GM23248 (cell line): Measurements from ENCODE around the gene VWA8. TPM values are rescaled to one million over a fixed set of nuclear protein-coding genes. Genes with fewer than 3 reads are reported as not detected.

Experiments
- DNase-seq: peaks from one replicate; pipeline ENCODE4 v3.0.0-alpha.2; 2015
- H2AFZ ChIP-seq: fragments of 200-600 bp; sonication (generic); 2 replicates; pipeline ENCODE4 v1.6.1; 2016; ENCODE audit warnings: antibody characterized with exemption
- H3F3A ChIP-seq: fragments of 200-600 bp; sonication (generic); 2 replicates; pipeline ENCODE4 v1.6.1; 2016; ENCODE audit warnings: mild to moderate bottlenecking, antibody characterized with exemption, mixed run types; ENCODE audit not compliant: insufficient read depth
- H3K27ac ChIP-seq: fragments of 200-600 bp; sonication (generic); 2 replicates; pipeline ENCODE4 v1.5.1; 2016; ENCODE audit warnings: mild to moderate bottlenecking
- H3K27me3 ChIP-seq: fragments of 200-600 bp; sonication (generic); replicated peaks from 2 replicates; pipeline ENCODE4 v1.6.1; 2016; ENCODE audit warnings: mild to moderate bottlenecking; ENCODE audit not compliant: insufficient read depth
- H3K36me3 ChIP-seq: fragments of 200-600 bp; sonication (generic); 2 replicates; pipeline ENCODE4 v1.6.1; 2016; ENCODE audit warnings: low read depth, mild to moderate bottlenecking
- H3K4me1 ChIP-seq: fragments of 200-600 bp; sonication (generic); 2 replicates; pipeline ENCODE4 v1.6.1; 2016; ENCODE audit warnings: mild to moderate bottlenecking; ENCODE audit not compliant: insufficient read depth
- H3K4me2 ChIP-seq: fragments of 200-600 bp; sonication (generic); one replicate; pipeline ENCODE4 v1.6.1; 2016; ENCODE audit warnings: mild to moderate bottlenecking; ENCODE audit not compliant: unreplicated experiment
- H3K4me3 ChIP-seq: fragments of 200-600 bp; sonication (generic); 2 replicates; pipeline ENCODE4 v1.5.1; 2016; ENCODE audit warnings: mild to moderate bottlenecking
- H3K79me2 ChIP-seq: fragments of 200-600 bp; sonication (generic); 2 replicates; pipeline ENCODE4 v1.6.1; 2016; ENCODE audit warnings: mild to moderate bottlenecking; ENCODE audit not compliant: insufficient read depth
- H3K9ac ChIP-seq: fragments of 200-600 bp; sonication (generic); 2 replicates; pipeline ENCODE4 v1.6.1; 2016; ENCODE audit warnings: mild to moderate bottlenecking
- H3K9me2 ChIP-seq: fragments of 200-600 bp; sonication (generic); 2 replicates; pipeline ENCODE4 v1.6.1; 2016; ENCODE audit warnings: mixed run types, mild to moderate bottlenecking, moderate library complexity; ENCODE audit not compliant: insufficient read depth
- H3K9me3 ChIP-seq: fragments of 200-600 bp; sonication (generic); one replicate; pipeline ENCODE4 v1.6.1; 2017; ENCODE audit warnings: low read depth
- H4K20me1 ChIP-seq: fragments of 200-600 bp; sonication (generic); 2 replicates; pipeline ENCODE4 v1.6.0; 2016; ENCODE audit not compliant: insufficient read depth
- EZH2 ChIP-seq: fragments of 200-600 bp; sonication (generic); IDR thresholded peaks from 2 replicates; pipeline ENCODE4 v1.6.1; 2018; ENCODE audit warnings: antibody characterized with exemption, mild to moderate bottlenecking; ENCODE audit not compliant: insufficient read depth, poor library complexity, severe bottlenecking
- EZH2phosphoT487 ChIP-seq: fragments of 200-600 bp; sonication (generic); IDR thresholded peaks from 2 replicates; pipeline ENCODE4 v1.6.1; 2018; ENCODE audit warnings: antibody characterized with exemption, moderate library complexity, mild to moderate bottlenecking, low read depth; ENCODE audit not compliant: insufficient read depth
- WGBS, 2 experiments: methylation state at CpG; one replicate each; pipeline ENCODE4 v1.1.6; 2015 to 2017; ENCODE audit warnings: low lambda C conversion rate in 2 of 2, low coverage in 1 of 2; ENCODE audit errors: missing lambda C conversion rate in 2 of 2; 5-methylcytosine and 5-hydroxymethylcytosine counted together
- in situ Hi-C: fragments of 300-500 bp; cut with MboI; formaldehyde crosslinking; loops from 2 replicates; pipeline ENCODE4 v1.15.0; 2020
- polyA plus RNA-seq: library from polyadenylated mRNA; unstranded; fragments of >200 nt; fragmentation: Nextera tagmentation; extraction: Ambion mirVana; gene quantifications from 2 replicates; pipeline ENCODE4 v1.2.1, GENCODE V29; 2016
- total RNA-seq: library from RNA; depleted of rRNA; stranded (reverse); fragments of >200 nt; shearing (Covaris generic); gene quantifications from 2 replicates; pipeline ENCODE4 v1.2.3, GENCODE V29; 2014

Gene VWA8
- total and polyA plus RNA-seq, 2 experiments from 2014 or later = 3.9 to 10.1 TPM

DNA sequence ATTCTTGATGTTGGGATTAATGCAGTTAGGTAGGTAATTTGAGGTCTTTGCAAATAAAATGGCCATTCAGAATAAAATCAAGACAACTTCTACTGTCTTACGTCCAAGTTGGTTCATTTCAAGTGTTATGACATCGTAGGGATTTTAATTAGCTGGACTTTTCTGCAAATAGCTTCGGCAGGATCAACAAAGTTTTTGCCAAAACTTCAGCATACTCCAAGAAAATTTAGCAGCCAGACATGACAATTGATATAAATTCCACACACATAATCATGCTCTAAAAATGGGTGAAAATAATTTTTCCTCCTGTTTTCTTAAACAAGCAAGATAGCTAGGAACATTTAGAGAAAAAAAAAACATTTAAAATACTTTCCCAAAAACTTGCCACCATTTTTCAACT, 344.8 kb downstream of the VWA8 start:
- Histone ChIP-seq H3F3A (peaks cover 47% of the 10 kb centered on the region), H3K4me1 (peaks cover 46% of the 10 kb centered on the region), H3K4me2 (no peak overlapping the region), H2AFZ (no peak overlapping the region), H3K9me2 (no peaks in the 10 kb centered on the region), H3K9me3 (no peaks in the 10 kb centered on the region), H3K9ac (no peak overlapping the region), H3K4me3 (no peak overlapping the region), H3K27me3 (no peaks in the 10 kb centered on the region), H4K20me1 (no peaks in the 10 kb centered on the region), H3K27ac (no peak overlapping the region), H3K79me2 (no peaks in the 10 kb centered on the region), H3K36me3 (no peaks in the 10 kb centered on the region)
- DNase-seq = no peak
- 44 to 52% methylated on average over 3 of the region's 3 CpGs for WGBS, 2 experiments
- TF ChIP-seq EZH2phosphoT487 (no peak), EZH2 (no peak)
- in situ Hi-C loops = no loop called here

DNA sequence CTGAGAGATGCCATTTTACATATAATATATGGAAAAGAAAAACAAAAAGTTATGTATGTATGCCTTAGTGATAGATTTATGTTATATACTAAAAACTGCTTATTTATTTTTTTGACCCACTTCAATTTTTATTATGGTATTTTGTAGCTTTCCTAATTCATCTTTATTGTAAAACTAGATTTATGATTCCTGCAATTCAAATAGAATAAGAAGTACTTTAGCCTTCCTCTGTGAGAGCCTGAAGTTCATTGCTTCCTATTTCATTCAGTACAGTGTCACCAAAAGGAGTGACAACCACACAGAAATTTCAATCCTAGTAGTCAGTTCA, 345.4 kb downstream of the VWA8 start:
- no peak for DNase-seq
- in situ Hi-C loops = no loop called here
- Histone ChIP-seq H3F3A (peaks cover 53% of the 10 kb centered on the region), H3K9ac (peak overlapping the region; percentile 62; the same call in 1 of the 2 replicates), H4K20me1 (no peaks in the 10 kb centered on the region), H3K27me3 (no peaks in the 10 kb centered on the region), H3K4me2 (no peak overlapping the region), H3K27ac (peak overlapping the region; percentile 88), H3K36me3 (no peaks in the 10 kb centered on the region), H3K9me2 (no peaks in the 10 kb centered on the region), H3K4me3 (no peak overlapping the region), H3K4me1 (peaks cover 52% of the 10 kb centered on the region), H3K79me2 (no peaks in the 10 kb centered on the region), H2AFZ (no peak overlapping the region), H3K9me3 (no peaks in the 10 kb centered on the region)
- no peak for TF ChIP-seq EZH2phosphoT487
- no peak for TF ChIP-seq EZH2

GRCh38 chr13:41614671-41615527, 346.0 kb downstream of the VWA8 start:
- TF ChIP-seq EZH2 (no peak), EZH2phosphoT487 (no peak)
- Histone ChIP-seq H3K4me2 (peak overlapping the region; percentile 16), H3K36me3 (no peaks in the 10 kb centered on the region), H3K9ac (peak overlapping the region; percentile 62), H4K20me1 (no peaks in the 10 kb centered on the region), H3K27ac (peak overlapping the region; percentile 88), H3K27me3 (no peaks in the 10 kb centered on the region), H3K9me2 (no peaks in the 10 kb centered on the region), H3K9me3 (no peaks in the 10 kb centered on the region), H3K79me2 (no peaks in the 10 kb centered on the region), H3K4me3 (0 out of 2 replicates have a peak overlapping the region, but pooled peaks have one; percentile 0), H3F3A (peaks cover 59% of the 10 kb centered on the region), H2AFZ (no peak overlapping the region), H3K4me1 (peaks cover 57% of the 10 kb centered on the region)
- peak; percentile 74 for DNase-seq
- WGBS, 2 experiments = 66 to 77% methylated on average over 7 of the region's 7 CpGs
- in situ Hi-C loops = no loop called here

DNA sequence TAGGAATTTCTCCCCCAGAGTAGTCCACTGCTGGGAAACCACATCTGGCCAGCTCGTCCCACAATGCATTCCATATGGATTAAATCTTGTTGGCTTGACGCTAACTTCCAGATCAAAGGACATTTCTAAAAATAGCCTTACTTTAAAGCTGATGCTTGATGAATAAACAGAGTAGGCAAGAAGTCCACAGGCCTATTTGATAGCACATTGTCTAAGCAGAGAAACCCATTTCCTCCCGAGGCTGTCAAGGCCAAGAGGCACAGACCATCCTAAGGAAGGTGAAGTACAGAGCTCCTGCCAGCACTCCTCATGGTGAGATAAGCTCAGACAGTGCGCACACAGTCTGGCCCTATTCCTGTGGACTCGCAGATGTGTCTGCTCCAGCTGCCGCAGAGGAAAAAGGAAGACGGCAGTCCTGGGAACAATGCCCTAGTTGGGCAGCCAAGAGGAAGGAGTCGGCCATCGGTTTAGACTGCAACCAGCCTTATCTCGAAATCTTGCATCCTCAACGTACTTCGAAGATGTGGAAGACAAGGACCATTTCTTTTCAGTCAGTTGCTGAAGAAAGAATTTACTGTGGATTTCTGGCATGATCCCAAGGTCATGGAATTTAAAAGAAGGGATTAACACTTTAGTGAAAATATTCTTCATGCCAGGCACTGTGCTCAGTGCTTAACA, 346.8 kb downstream of the VWA8 start:
- TF ChIP-seq EZH2 (no peak), EZH2phosphoT487 (no peak)
- Histone ChIP-seq H3K36me3 (no peaks in the 10 kb centered on the region), H3K4me3 (0 out of 2 replicates have a peak overlapping the region, but pooled peaks have one; percentile 0), H2AFZ (no peak overlapping the region), H3K27ac (peak overlapping the region; percentile 88), H3K4me2 (peak overlapping the region; percentile 16), H3K4me1 (peaks cover 64% of the 10 kb centered on the region), H3K9ac (peak overlapping the region; percentile 62), H3K79me2 (no peaks in the 10 kb centered on the region), H3K27me3 (no peaks in the 10 kb centered on the region), H3K9me2 (no peaks in the 10 kb centered on the region), H4K20me1 (no peaks in the 10 kb centered on the region), H3K9me3 (no peaks in the 10 kb centered on the region), H3F3A (peaks cover 66% of the 10 kb centered on the region)
- 7 to 8% methylated on average over 12 of the region's 12 CpGs for WGBS, 2 experiments
- in situ Hi-C loops = no loop called here
- peak; percentile 90 for DNase-seq
